ENCODE results near the gene PSMA8.

GRCh38 chr18:26227051-26227670, 93.5 kb downstream of the PSMA8 start:
- TF ChIP-seq CTCF (tag by site-specific recombination; IDR thresholded peaks at IDR 0.05) (no peak), PRDM4 (tag by site-specific recombination; IDR thresholded peaks at IDR 0.05) (no peak), RBAK (tag by site-specific recombination; IDR thresholded peaks at IDR 0.05) (no peak), ZNF473 (tag by site-specific recombination; IDR thresholded peaks at IDR 0.05) (no peak), ZNF610 (tag by site-specific recombination; IDR thresholded peaks at IDR 0.05; ENCODE audit: borderline replicate concordance) (no peak), TCF7L2 (IDR thresholded peaks at IDR 0.05; ENCODE audit: borderline replicate concordance, low read depth, low read length) (no peak), ZNF140 (tag by site-specific recombination; IDR thresholded peaks at IDR 0.05) (no peak), ZNF639 (tag by site-specific recombination; IDR thresholded peaks at IDR 0.05) (no peak), PBX3 (CRISPR knock-in tag; IDR thresholded peaks at IDR 0.05) (no peak), YY1 (tag by site-specific recombination; IDR thresholded peaks at IDR 0.05) (no peak)
